A549 treated with AZD2906 at 1 μM for 4 hours (cell line): ENCODE measurements around the gene CDC37. TPM values are rescaled to one million over a fixed set of nuclear protein-coding genes. Genes with fewer than 3 reads are reported as not detected.

Experiments
- total RNA-seq: library from RNA; stranded (reverse); fragments of 200-300 nt; extraction: Qiagen RNA extraction; gene quantifications from 5 replicates; pipeline ENCODE4 v1.2.3, GENCODE V29; 2022

The CDC37 gene
- 154 to 196 TPM (median 180 TPM) in 5 replicates for total RNA-seq

DNA sequence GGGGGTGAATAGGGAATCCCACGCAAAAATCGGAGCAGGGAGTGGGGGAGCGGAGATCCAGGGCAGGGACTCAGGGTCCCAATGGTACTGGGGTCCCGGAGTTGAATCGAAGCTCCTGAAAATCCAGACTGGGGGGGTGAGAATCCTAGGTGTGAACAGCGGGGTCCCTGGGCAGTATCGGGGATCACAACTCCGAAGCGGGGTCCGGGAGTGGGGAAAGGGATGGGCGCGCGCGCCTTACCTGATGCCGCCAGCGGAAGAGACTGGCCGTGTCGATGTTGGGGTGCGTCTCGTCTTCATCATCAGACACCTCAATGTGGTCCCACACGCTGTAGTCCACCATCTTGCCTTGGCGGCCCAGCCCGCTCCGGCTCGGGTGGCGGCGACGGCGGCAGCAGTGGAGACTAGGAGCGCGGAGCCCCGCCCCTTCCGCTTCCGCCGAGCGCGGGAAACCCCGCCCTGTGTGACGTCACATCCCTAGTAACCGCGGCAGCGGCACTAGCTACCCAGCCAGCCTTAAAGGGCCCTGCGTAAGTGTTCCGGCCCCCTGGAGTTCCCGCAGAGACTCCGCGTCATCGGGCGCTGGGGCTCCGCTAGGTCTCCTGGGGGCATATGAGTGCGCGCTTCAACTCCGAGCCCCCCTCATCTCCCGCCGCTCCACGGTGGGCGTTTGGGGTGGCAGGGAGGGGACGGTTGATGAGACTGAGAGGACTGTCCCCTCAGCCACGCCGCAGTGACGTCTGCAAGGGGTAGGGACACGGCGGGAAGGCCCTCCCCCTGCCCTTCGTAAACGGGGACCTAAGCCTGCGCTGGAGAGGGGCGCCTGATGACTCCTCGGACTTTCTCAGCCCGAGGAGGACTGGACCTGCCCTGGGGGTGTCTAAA, at the start of gene CDC37:
Gene CDC37 (minus strand): TSS at position 406 of the 885 bp plus-strand sequence. CDS start 63 bp downstream, at position 343.

DNA sequence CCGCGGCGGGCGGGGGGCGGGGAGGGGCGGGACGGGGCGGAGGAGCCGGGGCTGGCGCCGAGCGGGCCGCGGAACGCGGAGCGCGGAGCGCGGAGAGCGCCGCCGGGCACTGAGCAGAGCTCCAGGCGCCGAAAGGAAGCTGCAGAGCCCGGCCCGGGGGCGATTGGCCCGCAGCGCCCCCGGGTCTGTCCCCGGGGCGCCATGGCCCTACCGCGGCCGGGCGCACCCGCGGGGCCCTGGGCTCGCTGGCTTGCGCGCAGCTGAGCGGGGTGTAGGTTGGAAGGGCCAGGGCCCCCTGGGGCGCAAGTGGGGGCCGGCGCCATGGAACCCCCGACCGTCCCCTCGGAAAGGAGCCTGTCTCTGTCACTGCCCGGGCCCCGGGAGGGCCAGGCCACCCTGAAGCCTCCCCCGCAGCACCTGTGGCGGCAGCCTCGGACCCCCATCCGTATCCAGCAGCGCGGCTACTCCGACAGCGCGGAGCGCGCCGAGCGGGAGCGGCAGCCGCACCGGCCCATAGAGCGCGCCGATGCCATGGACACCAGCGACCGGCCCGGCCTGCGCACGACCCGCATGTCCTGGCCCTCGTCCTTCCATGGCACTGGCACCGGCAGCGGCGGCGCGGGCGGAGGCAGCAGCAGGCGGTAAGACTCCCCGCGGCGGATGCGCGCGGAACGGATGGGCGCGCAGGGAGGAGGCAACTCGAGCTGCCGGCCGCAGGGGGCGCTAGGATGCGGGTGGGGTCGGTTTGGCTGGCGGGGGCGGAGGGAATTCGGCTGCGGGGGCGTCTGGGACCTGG, 17.3 kb upstream of the CDC37 start, which contains the start of gene PDE4A:
Gene PDE4A (plus strand): TSS at position 95 of the 796 bp plus-strand sequence. CDS start 227 bp downstream, at position 322.

DNA sequence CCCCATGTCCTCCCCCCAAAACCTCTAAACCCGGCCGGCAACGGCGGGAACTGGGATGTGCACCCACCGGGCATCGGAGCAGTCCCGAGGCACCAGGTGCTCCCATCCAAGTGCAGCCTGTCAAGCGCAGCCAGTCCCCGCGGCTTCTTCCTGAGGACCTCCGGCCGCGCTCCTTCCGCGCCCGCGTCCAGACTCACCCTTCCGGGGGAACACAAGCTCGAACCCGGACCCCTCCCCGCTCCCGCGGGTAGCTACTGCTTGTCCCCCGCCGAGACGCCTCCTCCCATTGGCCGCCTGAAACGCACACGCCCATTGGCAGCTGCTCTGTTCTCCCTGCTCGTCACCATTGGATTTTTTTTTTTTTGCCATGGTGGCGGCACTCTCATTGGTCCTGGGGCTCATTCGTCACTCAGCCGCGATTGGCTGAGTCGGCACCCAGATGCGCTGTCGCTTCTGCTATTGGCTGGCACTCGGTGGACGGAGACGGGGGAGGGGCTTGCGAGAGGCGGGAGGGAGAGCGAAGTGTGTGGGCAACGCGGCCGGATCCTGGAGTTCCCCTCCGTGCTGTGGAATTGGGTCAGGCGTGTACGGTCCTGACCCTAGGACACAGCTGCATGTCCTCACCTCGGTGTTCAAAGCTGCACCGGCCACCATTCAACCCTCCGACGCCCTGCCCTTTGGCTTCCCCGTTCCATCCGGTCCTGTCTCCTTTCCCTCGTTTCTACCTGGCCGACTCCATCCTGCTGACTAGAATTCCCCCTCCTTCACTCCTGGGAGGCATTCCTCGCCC, 22.8 kb downstream of the CDC37 start, which contains the start of gene TYK2:
Gene TYK2 (minus strand): TSS at position 260 of the 790 bp plus-strand sequence. CDS start 2,166 bp downstream, outside the sequence.

Other genes starting within 250 kb of the CDC37 start
- 52.4 to 61.5 TPM (median 57.3 TPM) in 5 replicates for gene DNMT1, start 208.6 kb downstream of the CDC37 start, total RNA-seq
- gene S1PR2, start 172.2 kb downstream of the CDC37 start, total RNA-seq, result 0.38 to 1.1 TPM (median 0.68 TPM) in 5 replicates
- gene MRPL4, start 151.3 kb downstream of the CDC37 start, total RNA-seq, result 53.8 to 80.9 TPM (median 73.2 TPM) in 5 replicates
- 2.5 to 5.4 TPM (median 3.9 TPM) in 5 replicates for gene ICAM1, start 132.4 kb downstream of the CDC37 start, total RNA-seq
- gene ICAM4, start 116.6 kb downstream of the CDC37 start, total RNA-seq, result 0.08 to 0.12 TPM (median 0.11 TPM) in 4 of 5 replicates, not detected in the other
- gene ICAM5, start 113.6 kb downstream of the CDC37 start, total RNA-seq, result 0.58 to 1.0 TPM (median 0.84 TPM) in 5 replicates
- gene ZGLP1, start 93.7 kb downstream of the CDC37 start, total RNA-seq, result 0.79 to 2.7 TPM (median 1.7 TPM) in 5 replicates
- gene FDX2, start 87.5 kb downstream of the CDC37 start, total RNA-seq, result 17.5 to 35.4 TPM (median 33.0 TPM) in 5 replicates
- 22.9 to 30.6 TPM (median 28.8 TPM) in 5 replicates for gene RAVER1, start 70.0 kb downstream of the CDC37 start, total RNA-seq
- 6.2 to 9.8 TPM (median 8.2 TPM) in 5 replicates for gene ICAM3, start 63.9 kb downstream of the CDC37 start, total RNA-seq
- gene TYK2, start 23.0 kb downstream of the CDC37 start, total RNA-seq, result 28.2 to 42.9 TPM (median 38.1 TPM) in 5 replicates
- 3.8 to 4.7 TPM (median 4.1 TPM) in 5 replicates for gene PDE4A, start 17.0 kb upstream of the CDC37 start, total RNA-seq
- 47.1 to 61.8 TPM (median 52.3 TPM) in 5 replicates for gene KEAP1, start 99.8 kb upstream of the CDC37 start, total RNA-seq
- gene S1PR5, start 113.9 kb upstream of the CDC37 start, total RNA-seq, result 0.97 to 1.5 TPM (median 1.4 TPM) in 5 replicates
- gene ATG4D, start 140.4 kb upstream of the CDC37 start, total RNA-seq, result 16.5 to 23.2 TPM (median 21.6 TPM) in 5 replicates
- gene KRI1, start 162.5 kb upstream of the CDC37 start, total RNA-seq, result 13.5 to 16.6 TPM (median 15.2 TPM) in 5 replicates
- 4.4 to 7.4 TPM (median 5.7 TPM) in 5 replicates for gene CDKN2D, start 165.4 kb upstream of the CDC37 start, total RNA-seq
- 26.1 to 54.3 TPM (median 40.6 TPM) in 5 replicates for gene AP1M2, start 183.8 kb upstream of the CDC37 start, total RNA-seq
- 7.4 to 9.4 TPM (median 9.0 TPM) in 5 replicates for gene SLC44A2, start 222.0 kb upstream of the CDC37 start, total RNA-seq